SK-N-SH treated with all-trans-retinoic acid at 6 μM for 48 hours (cell line): Measurements from ENCODE around the gene GCLC.
A peak's percentile ranks its signal among the peaks of the same experiment; 100 is the strongest.

Experiments used
- ATAC-seq: fragments of 200-7000 bp; cut with Tn5 transposase; 3 replicates; pipeline ENCODE4 v1.9.1; 2020; ENCODE audit warnings: mild to moderate bottlenecking, moderate library complexity
- CREB5 ChIP-seq: fragments of 250-450 bp; sonication (Bioruptor Pico); IDR thresholded peaks from 2 replicates; pipeline ENCODE4 v1.5.1; 2020; ENCODE audit warnings: low read depth, mild to moderate bottlenecking, moderate library complexity
- CSDC2 ChIP-seq: fragments of 250-450 bp; sonication (Bioruptor Pico); IDR thresholded peaks from 2 replicates; pipeline ENCODE4 v1.5.0; 2020; ENCODE audit warnings: mild to moderate bottlenecking, moderate library complexity
- ESRRG ChIP-seq: fragments of 250-450 bp; sonication (Bioruptor Pico); IDR thresholded peaks from 2 replicates; pipeline ENCODE4 v1.6.1; 2021; ENCODE audit warnings: mild to moderate bottlenecking
- GLIS3 ChIP-seq: fragments of 250-450 bp; sonication (Bioruptor Pico); IDR thresholded peaks from 2 replicates; pipeline ENCODE4 v1.5.0; 2020; ENCODE audit warnings: mild to moderate bottlenecking, moderate library complexity
- ISL1 ChIP-seq: fragments of 250-450 bp; sonication (Bioruptor Pico); IDR thresholded peaks from 2 replicates; pipeline ENCODE4 v2.1.2; 2022; ENCODE audit warnings: mild to moderate bottlenecking, moderate library complexity
- OSR1 ChIP-seq: fragments of 250-450 bp; sonication (Bioruptor Pico); IDR thresholded peaks from 2 replicates; pipeline ENCODE4 v1.8.0; 2022; ENCODE audit warnings: moderate library complexity, mild to moderate bottlenecking, inconsistent platforms
- POU6F1 ChIP-seq: fragments of 250-450 bp; sonication (Bioruptor Pico); IDR thresholded peaks from 2 replicates; pipeline ENCODE4 v1.8.0; 2021; ENCODE audit warnings: low read depth, mild to moderate bottlenecking, moderate library complexity, borderline replicate concordance
- PPARA ChIP-seq: fragments of 250-450 bp; sonication (Bioruptor Pico); IDR thresholded peaks from 2 replicates; pipeline ENCODE4 v1.5.0; 2020; ENCODE audit warnings: mild to moderate bottlenecking, borderline replicate concordance
- RARB ChIP-seq: fragments of 250-450 bp; sonication (Bioruptor Pico); IDR thresholded peaks from 2 replicates; pipeline ENCODE4 v1.8.0; 2021; ENCODE audit warnings: mild to moderate bottlenecking, moderate library complexity
- TOX ChIP-seq: fragments of 250-450 bp; sonication (Bioruptor Pico); IDR thresholded peaks from 2 replicates; pipeline ENCODE4 v1.8.0; 2021; ENCODE audit warnings: mild to moderate bottlenecking, moderate library complexity, borderline replicate concordance
- TSHZ2 ChIP-seq: fragments of 250-450 bp; sonication (Bioruptor Pico); IDR thresholded peaks from 2 replicates; pipeline ENCODE4 v1.5.0; 2020; ENCODE audit warnings: mild to moderate bottlenecking, moderate library complexity
- ZC3H10 ChIP-seq: fragments of 250-450 bp; sonication (Bioruptor Pico); IDR thresholded peaks from 2 replicates; pipeline ENCODE4 v1.5.1; 2021; ENCODE audit warnings: mild to moderate bottlenecking, moderate library complexity
- ZFP3 ChIP-seq: fragments of 250-450 bp; sonication (Bioruptor Pico); IDR thresholded peaks from 2 replicates; pipeline ENCODE4 v1.5.0; 2020; ENCODE audit warnings: mild to moderate bottlenecking, moderate library complexity
- ZFP30 ChIP-seq: fragments of 450-650 bp; formaldehyde crosslinking; IDR thresholded peaks from 2 replicates; pipeline ENCODE4 v1.5.0; 2022; ENCODE audit warnings: mild to moderate bottlenecking, moderate library complexity
- ZNF565 ChIP-seq: fragments of 450-650 bp; formaldehyde crosslinking; conservative IDR thresholded peaks from 2 replicates; pipeline ENCODE4 v1.5.0; 2020; ENCODE audit warnings: low read depth, mild to moderate bottlenecking, moderate library complexity
- ZNF70 ChIP-seq: fragments of 450-650 bp; formaldehyde crosslinking; IDR thresholded peaks from 2 replicates; pipeline ENCODE4 v1.5.0; 2020; ENCODE audit warnings: mild to moderate bottlenecking, moderate library complexity
- TF ChIP-seq, protein P1 (sequence below): fragments of 250-450 bp; sonication (Bioruptor Pico); IDR thresholded peaks from 2 replicates; pipeline ENCODE4 v1.8.0; 2020; ENCODE audit warnings: mild to moderate bottlenecking, moderate library complexity, borderline replicate concordance

Gene GCLC

DNA sequence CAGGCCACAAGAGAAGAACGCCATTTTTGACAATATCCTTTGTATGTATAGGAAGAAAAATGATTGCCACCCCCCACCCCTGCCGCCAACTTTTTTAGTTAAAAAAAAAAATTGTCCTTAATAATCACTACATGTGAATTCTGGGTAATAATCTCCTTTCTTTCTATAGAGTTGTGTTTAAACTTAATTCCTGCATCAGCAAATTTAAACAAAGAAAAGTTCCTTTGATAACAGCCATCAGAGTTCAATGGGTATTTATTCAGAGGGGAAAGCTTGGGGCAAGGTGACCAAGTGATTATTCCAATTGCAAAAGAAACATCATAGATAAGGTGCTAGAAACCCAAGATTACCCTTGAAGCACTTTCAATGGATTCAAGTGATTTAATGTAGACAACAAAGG, 47.0 kb downstream of the GCLC start:
- no peak for ATAC-seq
- TF ChIP-seq ISL1 (CRISPR knock-in tag) (no peak), ZFP3 (CRISPR knock-in tag) (no peak), ZNF565 (CRISPR knock-in tag) (no peak), POU6F1 (no peak), TSHZ2 (CRISPR knock-in tag) (no peak), ESRRG (no peak), ZC3H10 (no peak), PPARA (CRISPR knock-in tag) (no peak), CSDC2 (no peak), ZFP30 (CRISPR knock-in tag) (no peak), OSR1 (CRISPR knock-in tag) (no peak), CREB5 (CRISPR knock-in tag) (no peak)

DNA sequence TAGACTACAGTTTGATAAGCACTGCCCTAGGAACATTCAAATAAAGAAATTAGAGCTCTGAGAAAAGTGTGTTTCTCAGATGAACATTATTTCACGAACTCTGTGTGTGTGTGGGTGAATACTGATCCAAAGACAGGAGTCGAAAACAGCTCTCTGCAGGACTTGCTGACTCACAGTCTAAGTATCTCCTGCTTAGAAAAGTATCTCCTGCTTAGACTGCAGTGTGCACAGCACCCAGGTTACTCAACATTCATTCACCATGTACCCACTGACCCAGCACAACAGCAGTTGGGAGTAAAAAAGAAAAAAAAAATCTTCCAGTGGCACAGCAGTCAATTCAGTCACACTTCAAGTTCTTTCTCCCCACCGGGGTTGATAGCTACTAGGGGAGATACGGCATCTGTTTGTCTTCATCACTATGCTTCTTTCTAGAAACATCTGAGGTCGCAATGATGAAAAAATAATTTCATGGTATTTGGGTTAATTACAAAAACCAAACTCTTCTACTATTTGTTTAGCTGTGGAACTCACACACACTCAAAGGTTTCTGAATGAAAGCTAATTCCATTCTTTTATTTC, 48.0 kb downstream of the GCLC start:
- peak; percentile 68 for ATAC-seq
- TF ChIP-seq TOX (CRISPR knock-in tag) (no peak), GLIS3 (CRISPR knock-in tag) (no peak), TSHZ2 (CRISPR knock-in tag) (no peak), RARB (CRISPR knock-in tag) (no peak), ZNF70 (no peak)
- TF ChIP-seq, protein P1, sequence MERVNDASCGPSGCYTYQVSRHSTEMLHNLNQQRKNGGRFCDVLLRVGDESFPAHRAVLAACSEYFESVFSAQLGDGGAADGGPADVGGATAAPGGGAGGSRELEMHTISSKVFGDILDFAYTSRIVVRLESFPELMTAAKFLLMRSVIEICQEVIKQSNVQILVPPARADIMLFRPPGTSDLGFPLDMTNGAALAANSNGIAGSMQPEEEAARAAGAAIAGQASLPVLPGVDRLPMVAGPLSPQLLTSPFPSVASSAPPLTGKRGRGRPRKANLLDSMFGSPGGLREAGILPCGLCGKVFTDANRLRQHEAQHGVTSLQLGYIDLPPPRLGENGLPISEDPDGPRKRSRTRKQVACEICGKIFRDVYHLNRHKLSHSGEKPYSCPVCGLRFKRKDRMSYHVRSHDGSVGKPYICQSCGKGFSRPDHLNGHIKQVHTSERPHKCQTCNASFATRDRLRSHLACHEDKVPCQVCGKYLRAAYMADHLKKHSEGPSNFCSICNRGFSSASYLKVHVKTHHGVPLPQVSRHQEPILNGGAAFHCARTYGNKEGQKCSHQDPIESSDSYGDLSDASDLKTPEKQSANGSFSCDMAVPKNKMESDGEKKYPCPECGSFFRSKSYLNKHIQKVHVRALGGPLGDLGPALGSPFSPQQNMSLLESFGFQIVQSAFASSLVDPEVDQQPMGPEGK (CRISPR knock-in tag), result no peak

- ATAC-seq, result no peak
- TF ChIP-seq POU6F1, result no peak
These were observed 49.1 kb downstream of the GCLC start for GRCh38 chr6:53495506-53496499.
